SU-DHL-6 (cell line): ENCODE results near the gene LRIG3.

Experiments used
- H2AFZ ChIP-seq: fragments of 200-600 bp; sonication (generic); 2 replicates; pipeline ENCODE4 v1.6.1; 2014; ENCODE audit warnings: low read depth, mild to moderate bottlenecking, moderate library complexity, mixed read lengths, antibody characterized with exemption, low read length; ENCODE audit not compliant: severe bottlenecking
- H3F3A ChIP-seq: fragments of 200-600 bp; shearing (Covaris generic); 2 replicates; pipeline ENCODE4 v1.6.0; 2016; ENCODE audit warnings: antibody characterized with exemption, mild to moderate bottlenecking; ENCODE audit not compliant: insufficient read depth
- H3K27ac ChIP-seq: fragments of 200-600 bp; sonication (generic); 2 replicates; pipeline ENCODE4 v1.5.1; 2016; ENCODE audit warnings: low read depth, mild to moderate bottlenecking, low read length, moderate library complexity, mixed read lengths
- H3K27me3 ChIP-seq: fragments of 200-600 bp; sonication (generic), shearing (Covaris generic); 2 replicates; pipeline ENCODE4 v1.6.0; 2014; ENCODE audit warnings: mild to moderate bottlenecking, low read length
- H3K36me3 ChIP-seq: fragments of 200-600 bp; sonication (generic); 2 replicates; pipeline ENCODE4 v1.6.1; 2014; ENCODE audit warnings: mild to moderate bottlenecking, low read length, mixed read lengths
- H3K4me2 ChIP-seq: fragments of 300-600, 200-600 bp; shearing (Covaris generic), sonication (generic); 2 replicates; pipeline ENCODE4 v1.6.0; 2014; ENCODE audit warnings: low read length, low read depth, mild to moderate bottlenecking; ENCODE audit not compliant: poor library complexity, severe bottlenecking
- H3K4me3 ChIP-seq: fragments of 200-600 bp; sonication (generic); 2 replicates; pipeline ENCODE4 v1.5.1; 2014; ENCODE audit warnings: antibody characterized with exemption, low read length, mild to moderate bottlenecking, mixed read lengths; ENCODE audit not compliant: insufficient read depth, poor library complexity, severe bottlenecking
- H3K79me2 ChIP-seq: fragments of 200-600 bp; sonication (generic); 2 replicates; pipeline ENCODE4 v1.6.1; 2014; ENCODE audit warnings: mild to moderate bottlenecking, low read length, moderate library complexity; ENCODE audit not compliant: insufficient read depth
- H3K9ac ChIP-seq: fragments of 200-600 bp; sonication (generic); 2 replicates; pipeline ENCODE4 v1.7.0; 2014; ENCODE audit warnings: mild to moderate bottlenecking, low read length
- H3K9me2 ChIP-seq: fragments of 200-600 bp; sonication (generic); replicated peaks from 2 replicates; pipeline ENCODE4 v1.6.1; 2014; ENCODE audit warnings: low read length; ENCODE audit not compliant: insufficient read depth
- H3K9me3 ChIP-seq: fragments of 200-600 bp; sonication (generic); 2 replicates; pipeline ENCODE4 v1.6.1; 2014; ENCODE audit warnings: low read length, mixed read lengths; ENCODE audit not compliant: insufficient read depth
- H4K20me1 ChIP-seq: fragments of 200-600 bp; sonication (generic); 2 replicates; pipeline ENCODE4 v1.6.1; 2014; ENCODE audit warnings: low read depth, mild to moderate bottlenecking, antibody characterized with exemption, low read length, moderate library complexity, mixed read lengths
- CTCF ChIP-seq: fragments of 200-600 bp; sonication (generic); IDR thresholded peaks from one replicate; pipeline ENCODE4 v1.5.1; 2017; ENCODE audit warnings: antibody characterized with exemption, mild to moderate bottlenecking, low read length, moderate library complexity; ENCODE audit not compliant: insufficient read depth, poor library complexity, severe bottlenecking
- EZH2phosphoT487 ChIP-seq: fragments of 200-600 bp; sonication (generic), shearing (Covaris generic); conservative IDR thresholded peaks from 2 replicates; pipeline ENCODE4 v1.6.1; 2018; ENCODE audit warnings: mild to moderate bottlenecking, antibody characterized with exemption, low read length, moderate library complexity, mixed read lengths

Gene LRIG3

GRCh38 chr12:58922849-58923248, 2.5 kb upstream of the LRIG3 start:
- H4K20me1 ChIP-seq: no peaks in the 10 kb centered on the region
- H2AFZ ChIP-seq: no peak overlapping the region
- no peak for TF ChIP-seq CTCF
- no peak for TF ChIP-seq EZH2phosphoT487
- H3K9me2 ChIP-seq: no peaks in the 10 kb centered on the region
- no peaks in the 10 kb centered on the region for H3K27me3 ChIP-seq
- H3K9ac ChIP-seq: no peak overlapping the region
- H3K36me3 ChIP-seq: no peaks in the 10 kb centered on the region
- H3K27ac ChIP-seq: no peak overlapping the region
- H3K79me2 ChIP-seq: no peaks in the 10 kb centered on the region
- no peak overlapping the region for H3K4me2 ChIP-seq
- no peaks in the 10 kb centered on the region for H3F3A ChIP-seq
- H3K4me3 ChIP-seq: no peak overlapping the region
- H3K9me3 ChIP-seq: no peaks in the 10 kb centered on the region

GRCh38 chr12:58920961-58921861, 907 bp upstream of the LRIG3 start:
- H3K27ac ChIP-seq: no peak overlapping the region
- no peak overlapping the region for H3K4me3 ChIP-seq
- H3K9me3 ChIP-seq: no peaks in the 10 kb centered on the region
- H3K79me2 ChIP-seq: no peaks in the 10 kb centered on the region
- H3K4me2 ChIP-seq: no peak overlapping the region
- no peaks in the 10 kb centered on the region for H3K9me2 ChIP-seq
- no peaks in the 10 kb centered on the region for H3K36me3 ChIP-seq
- no peaks in the 10 kb centered on the region for H3F3A ChIP-seq
- no peaks in the 10 kb centered on the region for H4K20me1 ChIP-seq
- no peak overlapping the region for H2AFZ ChIP-seq
- no peak for TF ChIP-seq CTCF
- TF ChIP-seq EZH2phosphoT487: no peak
- H3K27me3 ChIP-seq: no peaks in the 10 kb centered on the region
- no peak overlapping the region for H3K9ac ChIP-seq

GRCh38 chr12:58919231-58920101, 838 bp downstream of the LRIG3 start:
- no peak overlapping the region for H3K4me3 ChIP-seq
- H3K36me3 ChIP-seq: no peaks in the 10 kb centered on the region
- H4K20me1 ChIP-seq: no peaks in the 10 kb centered on the region
- no peak overlapping the region for H2AFZ ChIP-seq
- no peaks in the 10 kb centered on the region for H3F3A ChIP-seq
- H3K9ac ChIP-seq: no peak overlapping the region
- H3K4me2 ChIP-seq: no peak overlapping the region
- no peak overlapping the region for H3K27ac ChIP-seq
- H3K9me3 ChIP-seq: no peaks in the 10 kb centered on the region
- no peaks in the 10 kb centered on the region for H3K27me3 ChIP-seq
- no peak for TF ChIP-seq CTCF
- TF ChIP-seq EZH2phosphoT487: no peak
- H3K9me2 ChIP-seq: no peaks in the 10 kb centered on the region
- H3K79me2 ChIP-seq: no peaks in the 10 kb centered on the region
